Measurements from ENCODE around the gene TXNDC15. TPM values are rescaled to one million over a fixed set of nuclear protein-coding genes. Genes with fewer than 3 reads are reported as not detected.

The TXNDC15 gene
- total and polyA plus RNA-seq, 2 of the 13 experiments (the other 11 are each of a cell fraction or from before 2014, with no cell fraction given), result 22.2 to 49.9 TPM

DNA sequence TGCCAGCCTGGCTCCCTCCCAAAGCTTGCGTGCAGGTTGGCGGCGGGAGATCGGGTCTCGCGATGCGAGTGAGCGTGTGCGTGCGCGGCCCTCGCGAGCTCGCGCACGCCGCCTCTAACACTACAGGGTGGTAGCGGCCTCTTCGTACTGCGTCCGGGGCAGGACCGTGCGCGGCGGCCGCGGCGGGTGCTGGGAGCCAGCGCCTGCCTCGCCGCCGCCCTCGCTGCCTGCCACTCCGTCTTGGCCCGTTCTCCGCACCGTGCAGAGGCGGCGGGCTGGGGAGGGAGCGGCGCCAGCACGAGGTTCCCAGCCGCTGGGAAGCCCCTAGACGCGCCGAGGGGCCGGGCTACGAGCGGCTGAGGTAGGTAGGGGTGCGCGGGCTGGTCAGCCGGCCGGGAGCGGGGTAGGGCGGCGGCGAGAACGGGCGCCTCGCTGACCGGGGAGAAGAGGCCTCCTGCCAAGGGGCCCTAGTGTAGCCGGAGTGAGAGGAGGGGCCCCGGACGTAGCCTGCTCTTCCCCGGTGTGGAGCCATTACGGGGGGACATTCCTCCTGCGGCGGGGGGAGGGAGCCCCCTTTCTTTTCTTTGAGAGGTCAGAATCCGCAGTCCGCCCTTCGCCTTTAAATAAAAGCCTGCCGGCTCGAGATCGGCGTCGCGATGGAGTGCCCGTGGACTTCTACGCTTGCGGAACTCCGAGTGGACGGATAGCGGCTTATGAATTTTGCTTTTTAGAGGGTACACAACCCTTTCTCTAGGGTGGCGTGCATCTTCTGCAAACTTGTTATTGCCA lies 28.1 kb upstream of the TXNDC15 start, which contains the start of gene C5orf24 (continued):
- peak; percentile 91 for TF ChIP-seq GABPB1 (CRISPR knock-in tag; IDR thresholded peaks at IDR 0.05)
- TF ChIP-seq, protein P1, sequence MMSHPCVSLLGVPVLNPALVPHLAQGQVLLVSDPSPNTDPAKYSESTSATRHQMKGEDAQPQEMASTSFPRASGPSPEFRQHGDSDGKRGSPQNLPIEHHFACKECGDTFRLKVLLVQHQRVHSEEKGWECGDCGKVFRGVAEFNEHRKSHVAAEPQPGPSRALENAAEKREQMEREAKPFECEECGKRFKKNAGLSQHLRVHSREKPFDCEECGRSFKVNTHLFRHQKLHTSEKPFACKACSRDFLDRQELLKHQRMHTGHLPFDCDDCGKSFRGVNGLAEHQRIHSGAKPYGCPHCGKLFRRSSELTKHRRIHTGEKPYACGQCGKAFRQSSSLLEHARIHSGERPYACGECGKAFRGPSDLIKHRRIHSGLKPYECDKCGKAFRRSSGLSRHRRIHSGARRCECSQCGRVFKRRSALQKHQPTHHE (CRISPR knock-in tag; IDR thresholded peaks at IDR 0.05; ENCODE audit: borderline replicate concordance), result peak; percentile 64
- TF ChIP-seq, protein P2, sequence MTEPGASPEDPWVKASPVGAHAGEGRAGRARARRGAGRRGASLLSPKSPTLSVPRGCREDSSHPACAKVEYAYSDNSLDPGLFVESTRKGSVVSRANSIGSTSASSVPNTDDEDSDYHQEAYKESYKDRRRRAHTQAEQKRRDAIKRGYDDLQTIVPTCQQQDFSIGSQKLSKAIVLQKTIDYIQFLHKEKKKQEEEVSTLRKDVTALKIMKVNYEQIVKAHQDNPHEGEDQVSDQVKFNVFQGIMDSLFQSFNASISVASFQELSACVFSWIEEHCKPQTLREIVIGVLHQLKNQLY (CRISPR knock-in tag; IDR thresholded peaks at IDR 0.05), result no peak
- peak; percentile 44 for TF ChIP-seq JUN (CRISPR knock-in tag; IDR thresholded peaks at IDR 0.05)
- TF ChIP-seq, protein P3, sequence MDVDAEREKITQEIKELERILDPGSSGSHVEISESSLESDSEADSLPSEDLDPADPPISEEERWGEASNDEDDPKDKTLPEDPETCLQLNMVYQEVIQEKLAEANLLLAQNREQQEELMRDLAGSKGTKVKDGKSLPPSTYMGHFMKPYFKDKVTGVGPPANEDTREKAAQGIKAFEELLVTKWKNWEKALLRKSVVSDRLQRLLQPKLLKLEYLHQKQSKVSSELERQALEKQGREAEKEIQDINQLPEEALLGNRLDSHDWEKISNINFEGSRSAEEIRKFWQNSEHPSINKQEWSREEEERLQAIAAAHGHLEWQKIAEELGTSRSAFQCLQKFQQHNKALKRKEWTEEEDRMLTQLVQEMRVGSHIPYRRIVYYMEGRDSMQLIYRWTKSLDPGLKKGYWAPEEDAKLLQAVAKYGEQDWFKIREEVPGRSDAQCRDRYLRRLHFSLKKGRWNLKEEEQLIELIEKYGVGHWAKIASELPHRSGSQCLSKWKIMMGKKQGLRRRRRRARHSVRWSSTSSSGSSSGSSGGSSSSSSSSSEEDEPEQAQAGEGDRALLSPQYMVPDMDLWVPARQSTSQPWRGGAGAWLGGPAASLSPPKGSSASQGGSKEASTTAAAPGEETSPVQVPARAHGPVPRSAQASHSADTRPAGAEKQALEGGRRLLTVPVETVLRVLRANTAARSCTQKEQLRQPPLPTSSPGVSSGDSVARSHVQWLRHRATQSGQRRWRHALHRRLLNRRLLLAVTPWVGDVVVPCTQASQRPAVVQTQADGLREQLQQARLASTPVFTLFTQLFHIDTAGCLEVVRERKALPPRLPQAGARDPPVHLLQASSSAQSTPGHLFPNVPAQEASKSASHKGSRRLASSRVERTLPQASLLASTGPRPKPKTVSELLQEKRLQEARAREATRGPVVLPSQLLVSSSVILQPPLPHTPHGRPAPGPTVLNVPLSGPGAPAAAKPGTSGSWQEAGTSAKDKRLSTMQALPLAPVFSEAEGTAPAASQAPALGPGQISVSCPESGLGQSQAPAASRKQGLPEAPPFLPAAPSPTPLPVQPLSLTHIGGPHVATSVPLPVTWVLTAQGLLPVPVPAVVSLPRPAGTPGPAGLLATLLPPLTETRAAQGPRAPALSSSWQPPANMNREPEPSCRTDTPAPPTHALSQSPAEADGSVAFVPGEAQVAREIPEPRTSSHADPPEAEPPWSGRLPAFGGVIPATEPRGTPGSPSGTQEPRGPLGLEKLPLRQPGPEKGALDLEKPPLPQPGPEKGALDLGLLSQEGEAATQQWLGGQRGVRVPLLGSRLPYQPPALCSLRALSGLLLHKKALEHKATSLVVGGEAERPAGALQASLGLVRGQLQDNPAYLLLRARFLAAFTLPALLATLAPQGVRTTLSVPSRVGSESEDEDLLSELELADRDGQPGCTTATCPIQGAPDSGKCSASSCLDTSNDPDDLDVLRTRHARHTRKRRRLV (CRISPR knock-in tag; IDR thresholded peaks at IDR 0.05), result peak; percentile 58; the same call in 1 of the 2 replicates
- TF ChIP-seq SOX6 (IDR thresholded peaks at IDR 0.05), result no peak
- TF ChIP-seq SOX6 (CRISPR knock-in tag; IDR thresholded peaks at IDR 0.05), result peak; percentile 23; the same call in 1 of the 2 replicates
- TF ChIP-seq ARNTL (CRISPR knock-in tag; IDR thresholded peaks at IDR 0.05), result no peak
- TF ChIP-seq ZNF550 (CRISPR knock-in tag; IDR thresholded peaks at IDR 0.05; ENCODE audit: borderline replicate concordance), result peak; percentile 70; the same call in 1 of the 2 replicates
- TF ChIP-seq FOXO1 (CRISPR knock-in tag; IDR thresholded peaks at IDR 0.05), result 0 out of 2 replicates have a peak, but pooled peaks have one; percentile 35
- peak; percentile 60; the same call in 1 of the 2 replicates for TF ChIP-seq SATB2 (CRISPR knock-in tag; IDR thresholded peaks at IDR 0.05)
- peak; percentile 85 for TF ChIP-seq ZNF431 (CRISPR knock-in tag; IDR thresholded peaks at IDR 0.05; ENCODE audit: borderline replicate concordance, low read depth)
- TF ChIP-seq, protein P4, sequence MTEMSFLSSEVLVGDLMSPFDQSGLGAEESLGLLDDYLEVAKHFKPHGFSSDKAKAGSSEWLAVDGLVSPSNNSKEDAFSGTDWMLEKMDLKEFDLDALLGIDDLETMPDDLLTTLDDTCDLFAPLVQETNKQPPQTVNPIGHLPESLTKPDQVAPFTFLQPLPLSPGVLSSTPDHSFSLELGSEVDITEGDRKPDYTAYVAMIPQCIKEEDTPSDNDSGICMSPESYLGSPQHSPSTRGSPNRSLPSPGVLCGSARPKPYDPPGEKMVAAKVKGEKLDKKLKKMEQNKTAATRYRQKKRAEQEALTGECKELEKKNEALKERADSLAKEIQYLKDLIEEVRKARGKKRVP (CRISPR knock-in tag; IDR thresholded peaks at IDR 0.05), result no peak
- no peak for TF ChIP-seq ATF1 (CRISPR knock-in tag; IDR thresholded peaks at IDR 0.05)
- TF ChIP-seq EEA1 (CRISPR knock-in tag; IDR thresholded peaks at IDR 0.05; ENCODE audit: borderline replicate concordance), result no peak
- TF ChIP-seq RFXAP (CRISPR knock-in tag; IDR thresholded peaks at IDR 0.05; ENCODE audit: borderline replicate concordance), result peak; percentile 83; the same call in 1 of the 2 replicates
- TF ChIP-seq ZIK1 (CRISPR knock-in tag; IDR thresholded peaks at IDR 0.05; ENCODE audit: borderline replicate concordance, low read depth), result peak; percentile 91; the same call in 1 of the 2 replicates
- TF ChIP-seq TP53 (CRISPR knock-in tag; conservative IDR thresholded peaks at IDR 0.05), result no peak
- peak; percentile 35 for TF ChIP-seq XRCC5 (optimal IDR thresholded peaks at IDR 0.05; ENCODE audit: low read length)
- peak; percentile 86 for TF ChIP-seq IKZF4 (CRISPR knock-in tag; IDR thresholded peaks at IDR 0.05; ENCODE audit: borderline replicate concordance, low read depth, not compliant biosample characterization)
- no peak for TF ChIP-seq NFE2L2 (IDR thresholded peaks at IDR 0.05; ENCODE audit: low read length)

All from HepG2 (cell line).